Femur (tissue), 1 donor: Measurements from ENCODE around the gene NACC1.
"Not testable (repeated sequence)": the region's sequence is repeated elsewhere in the genome, so short reads cannot be mapped to it uniquely, and the experiment has no call there.

Source experiments
- DNase-seq: peaks from one replicate; pipeline ENCODE4 v3.0.0-alpha.2; 2017

NACC1 gene

GRCh38 chr19:13165162-13165997 lies 47.3 kb downstream of the NACC1 start:
- no peak for DNase-seq

DNA sequence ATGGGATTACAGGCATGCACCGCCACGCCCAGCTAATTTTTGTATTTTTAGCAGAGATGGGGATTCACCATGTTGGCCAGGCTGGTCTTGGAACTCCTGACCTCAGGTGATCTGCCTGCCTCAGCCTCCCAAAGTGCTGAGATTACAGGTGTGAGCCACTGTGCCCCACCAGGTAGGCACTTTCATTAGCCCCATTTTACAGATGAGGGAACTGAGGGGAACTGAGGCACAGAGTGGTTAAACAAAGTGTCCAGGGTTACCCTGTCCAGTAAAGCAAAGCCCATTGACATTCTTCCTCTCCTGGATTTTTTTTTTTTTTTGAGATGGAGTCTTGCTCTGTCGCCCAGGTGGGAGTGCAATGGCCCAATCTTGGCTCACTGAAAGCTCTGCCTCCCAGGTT lies 48.1 kb downstream of the NACC1 start:
- not testable (repeated sequence) for DNase-seq

DNA sequence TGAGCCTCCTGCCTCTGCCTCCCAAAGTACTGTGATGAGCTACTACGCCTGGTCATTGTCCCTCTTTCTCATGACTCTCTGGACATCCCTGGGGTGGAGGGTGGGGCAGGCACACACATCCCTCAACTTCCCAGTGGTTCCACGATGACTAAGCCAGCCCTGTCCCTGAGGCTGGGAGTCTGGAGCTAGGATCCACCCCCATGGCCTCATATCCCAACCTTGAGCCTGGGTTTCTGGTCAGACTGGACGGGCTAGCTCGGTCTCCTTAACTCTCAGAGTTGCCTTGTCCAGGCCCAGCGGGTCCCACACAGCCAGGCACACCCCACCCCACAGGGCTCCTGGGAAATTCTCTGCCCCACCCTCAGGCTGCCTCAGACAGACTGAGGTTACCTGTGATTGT lies 51.7 kb downstream of the NACC1 start:
- DNase-seq: no peak

- DNase-seq: no peak
Observed at GRCh38 chr19:13171146-13171545, 53.1 kb downstream of the NACC1 start.

DNA sequence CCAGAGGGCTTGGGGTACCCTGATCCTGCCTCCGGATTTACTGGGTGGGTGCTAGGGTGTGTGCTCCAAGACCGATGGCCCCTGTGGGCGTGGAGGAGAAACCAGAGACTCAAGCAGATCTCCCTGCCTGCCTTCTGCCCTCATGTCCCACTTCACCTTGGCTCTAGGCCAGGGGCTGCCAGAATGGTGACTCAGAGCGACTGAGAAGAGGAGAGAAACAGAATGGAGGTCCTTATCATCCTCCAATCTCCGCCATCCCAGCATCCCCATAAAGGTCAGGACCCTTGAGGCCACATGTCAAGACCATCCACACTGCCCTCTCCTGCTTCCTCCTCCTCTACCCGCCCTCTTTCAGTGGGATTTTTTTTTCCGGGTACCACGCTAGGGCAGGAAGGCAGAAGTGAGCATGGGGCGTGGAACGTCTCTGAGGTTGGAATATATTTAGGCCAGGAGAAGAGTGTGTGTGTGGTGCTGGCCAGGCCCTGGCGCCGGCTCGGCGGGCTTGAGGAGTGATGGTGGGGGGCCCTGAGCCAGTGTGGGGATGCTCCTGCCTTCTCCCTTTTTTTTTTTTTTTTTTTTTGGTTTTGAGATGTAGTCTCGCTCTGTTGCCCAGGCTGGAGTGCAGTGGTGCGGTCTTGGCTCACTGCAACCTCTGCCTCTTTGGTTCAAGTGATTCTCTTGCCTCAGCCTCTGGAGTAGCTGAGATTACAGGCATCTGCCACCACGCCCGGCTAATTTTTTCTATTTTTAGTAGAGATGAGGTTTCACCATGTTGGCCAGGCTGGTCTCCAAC lies 54.5 kb downstream of the NACC1 start:
- DNase-seq: peak; percentile 77

GRCh38 chr19:13173139-13173737 lies 55.2 kb downstream of the NACC1 start:
- no peak for DNase-seq

DNA sequence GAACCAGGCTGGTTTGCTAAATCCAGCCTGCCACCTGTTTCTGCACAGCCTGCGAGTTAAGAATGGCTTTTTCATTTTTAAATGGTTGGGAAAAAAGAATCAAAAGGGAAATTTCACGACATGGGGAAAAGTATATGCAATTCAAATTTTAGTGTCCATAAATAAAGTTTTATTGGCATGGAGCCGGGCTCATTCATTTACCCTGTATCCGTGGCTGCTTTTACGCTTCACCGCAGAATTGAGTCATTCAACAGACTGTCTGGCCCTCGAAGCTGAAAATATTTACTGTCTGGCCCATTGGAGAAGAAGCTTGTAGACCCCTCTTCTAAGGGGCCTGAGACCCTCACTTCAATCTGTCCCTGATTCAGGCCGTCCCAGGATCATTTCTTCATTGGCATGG lies 58.3 kb downstream of the NACC1 start:
- DNase-seq: no peak

- not testable (repeated sequence) for DNase-seq
Observed at GRCh38 chr19:13177584-13177983, 59.5 kb downstream of the NACC1 start.

- not testable (repeated sequence) for DNase-seq
Observed at GRCh38 chr19:13178291-13178690, 60.2 kb downstream of the NACC1 start.

DNA sequence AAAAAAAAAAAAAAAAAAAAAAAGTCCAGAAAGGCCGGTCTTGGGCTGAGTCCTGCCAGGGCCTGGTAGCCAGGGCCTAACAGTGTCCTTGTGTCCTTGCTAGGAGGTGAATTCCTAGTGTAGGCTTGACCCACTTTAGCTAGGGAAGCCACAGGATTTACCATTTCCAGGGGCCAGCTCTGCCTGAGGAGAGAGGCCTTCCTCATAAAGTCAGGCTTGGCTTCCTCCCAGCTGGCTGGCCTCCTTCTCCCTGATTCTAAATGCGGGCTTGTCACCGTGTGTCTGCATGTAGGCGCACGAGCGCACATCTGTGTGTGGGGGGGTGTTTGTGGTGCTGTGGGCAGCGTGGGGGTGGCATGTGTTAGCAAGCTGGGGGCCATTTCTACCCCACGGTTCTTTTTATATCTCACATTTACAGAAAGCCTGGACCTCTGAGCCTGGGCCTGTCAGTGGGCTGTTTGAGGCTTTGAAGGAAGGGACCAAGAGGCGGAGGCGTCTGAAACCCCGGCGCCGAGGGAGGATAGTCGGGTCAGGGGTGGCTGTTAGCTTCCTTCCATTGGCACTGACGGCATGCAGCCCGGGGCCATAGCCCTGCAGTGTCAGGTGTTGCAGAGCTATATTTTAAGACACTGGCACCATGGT lies 63.8 kb downstream of the NACC1 start:
- DNase-seq: peak; percentile 90

DNA sequence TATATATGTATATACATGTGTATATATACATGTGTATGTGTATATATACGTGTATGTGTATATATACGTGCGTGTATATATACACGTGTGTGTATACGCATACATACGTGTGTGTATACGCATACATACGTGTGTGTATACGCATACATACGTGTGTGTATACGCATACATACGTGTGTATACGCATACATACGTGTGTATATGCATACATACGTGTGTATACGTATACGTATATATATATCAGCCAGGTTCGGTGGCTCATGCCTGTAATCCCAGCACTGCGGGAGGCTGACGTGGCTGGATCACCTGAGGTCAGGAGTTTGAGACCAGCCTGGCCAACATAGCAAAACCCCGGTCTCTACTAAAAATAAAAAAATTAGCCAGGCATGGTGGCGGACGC lies 66.9 kb downstream of the NACC1 start:
- not testable (repeated sequence) for DNase-seq

DNA sequence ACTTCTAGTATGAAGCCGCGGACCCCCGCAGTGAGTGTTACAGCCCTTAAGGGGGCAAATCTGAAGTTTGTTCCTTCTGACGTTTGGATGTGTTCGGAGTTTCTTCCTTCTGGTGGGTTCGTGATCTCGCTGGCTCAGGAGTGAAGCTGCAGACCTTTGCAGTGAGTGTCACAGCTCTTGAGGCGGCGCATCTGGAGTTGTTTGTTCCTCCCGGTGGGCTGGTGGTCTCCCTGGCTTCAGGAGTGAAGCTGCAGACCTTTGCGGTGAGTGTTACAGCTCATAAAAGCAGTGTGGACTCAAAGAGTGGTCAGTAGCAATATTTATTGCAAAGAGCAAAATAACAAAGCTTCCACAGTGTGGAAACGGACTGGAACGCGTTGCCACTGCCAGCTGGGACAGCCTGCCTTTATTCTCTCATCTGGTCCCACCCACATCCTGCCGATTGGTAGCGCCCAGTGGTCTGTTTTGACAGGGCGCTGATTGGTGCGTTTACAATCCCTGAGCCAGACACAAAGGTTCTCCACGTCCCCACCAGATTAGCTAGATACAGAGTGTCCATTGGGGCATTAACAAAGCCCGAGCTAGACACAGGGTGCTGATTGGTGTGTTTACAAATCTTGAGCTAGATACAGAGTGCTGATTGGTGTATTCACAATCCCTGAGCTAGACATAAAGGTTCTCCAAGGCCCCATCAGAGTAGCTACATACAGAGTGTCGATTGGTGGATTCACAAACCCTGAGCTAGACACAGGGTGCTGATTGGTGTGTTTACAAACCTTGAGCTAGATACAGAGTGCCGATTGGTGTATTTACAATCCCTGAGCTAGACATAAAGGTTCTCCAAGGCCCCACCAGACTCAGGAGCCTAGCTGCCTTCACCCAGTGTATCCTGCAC lies 67.9 kb downstream of the NACC1 start:
- not testable (repeated sequence) for DNase-seq

GRCh38 chr19:13186688-13187087 lies 68.6 kb downstream of the NACC1 start:
- not testable (repeated sequence) for DNase-seq

DNA sequence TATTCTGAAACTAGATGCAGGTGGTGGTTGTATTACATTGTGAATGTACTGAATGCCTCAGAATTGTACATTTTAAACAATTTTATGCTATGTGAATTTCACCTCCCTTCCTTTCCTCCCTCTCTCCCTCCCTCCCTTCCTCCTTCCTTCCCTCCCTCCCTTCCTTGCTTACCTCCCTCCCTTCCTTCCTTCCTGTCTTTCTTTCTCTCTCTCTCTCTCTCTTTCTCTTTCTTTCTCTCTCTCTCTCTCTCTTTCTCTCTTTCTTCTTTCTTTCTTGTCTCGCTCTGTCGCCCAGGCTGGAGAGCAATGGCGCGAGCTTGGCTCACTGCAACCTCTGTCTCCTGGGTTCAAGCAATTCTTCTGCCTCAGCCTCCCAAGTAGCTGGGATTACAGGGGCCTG lies 69.4 kb downstream of the NACC1 start:
- DNase-seq: no peak

DNA sequence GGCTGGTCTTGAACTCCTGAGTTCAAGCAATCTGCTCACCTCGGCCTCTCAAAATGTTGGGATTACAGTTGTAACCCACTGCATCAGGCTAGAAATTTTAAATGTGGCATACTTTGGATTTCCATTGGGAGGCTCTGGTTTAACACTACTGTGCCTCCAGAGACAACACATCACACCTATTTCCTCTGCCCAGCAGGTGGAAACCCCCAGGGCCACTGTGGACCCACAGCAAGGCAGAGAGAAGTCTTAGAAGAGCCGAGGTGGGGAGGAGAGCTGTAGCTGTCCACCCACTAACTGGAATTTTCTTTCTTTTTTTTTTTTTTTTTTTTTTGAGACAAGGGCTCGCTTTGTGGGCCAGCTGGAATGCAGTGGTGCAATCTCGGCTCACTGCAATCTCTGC lies 71.5 kb downstream of the NACC1 start:
- DNase-seq: no peak
